ENCODE data around the gene ASAP2. TPM values are rescaled to one million over a fixed set of nuclear protein-coding genes. Genes with fewer than 3 reads are reported as not detected.
A peak's percentile ranks its signal among the peaks of the same experiment; 100 is the strongest.

ASAP2 gene
- total and polyA plus RNA-seq, 9 of the 15 experiments (the other 6 are each of a cell fraction or from before 2014, with no cell fraction given), result 0.06 to 4.3 (median 3.1) TPM

GRCh38 chr2:9201185-9201891 lies 5.3 kb upstream of the ASAP2 start (continued):
- TF ChIP-seq BHLHE40 (IDR thresholded peaks at IDR 0.05; ENCODE audit: low read length), result no peak
- TF ChIP-seq BRD9 (IDR thresholded peaks at IDR 0.05; ENCODE audit: low read depth, partially characterized antibody), result no peak
- TF ChIP-seq ZKSCAN8 (CRISPR knock-in tag; IDR thresholded peaks at IDR 0.05), result no peak; the same call in 1 of the 2 replicates
- peak; percentile 63; the same call in 1 of the 2 replicates for TF ChIP-seq SMAD4 (CRISPR knock-in tag; conservative IDR thresholded peaks at IDR 0.05)
- TF ChIP-seq ZNF609 (CRISPR knock-in tag; IDR thresholded peaks at IDR 0.05; ENCODE audit: borderline replicate concordance), result no peak
- TF ChIP-seq SRSF7 (optimal IDR thresholded peaks at IDR 0.05; ENCODE audit: low read depth, low read length), result no peak
- TF ChIP-seq ZNF239 (CRISPR knock-in tag; IDR thresholded peaks at IDR 0.05), result no peak
- peak; percentile 79; the same call in 1 of the 2 replicates for TF ChIP-seq KLF6 (CRISPR knock-in tag; IDR thresholded peaks at IDR 0.05; ENCODE audit: borderline replicate concordance)
- TF ChIP-seq MEF2D (tag; conservative IDR thresholded peaks at IDR 0.05; ENCODE audit: low read depth), result peak; percentile 56; the same call in 1 of the 2 replicates
- TF ChIP-seq, protein P1, sequence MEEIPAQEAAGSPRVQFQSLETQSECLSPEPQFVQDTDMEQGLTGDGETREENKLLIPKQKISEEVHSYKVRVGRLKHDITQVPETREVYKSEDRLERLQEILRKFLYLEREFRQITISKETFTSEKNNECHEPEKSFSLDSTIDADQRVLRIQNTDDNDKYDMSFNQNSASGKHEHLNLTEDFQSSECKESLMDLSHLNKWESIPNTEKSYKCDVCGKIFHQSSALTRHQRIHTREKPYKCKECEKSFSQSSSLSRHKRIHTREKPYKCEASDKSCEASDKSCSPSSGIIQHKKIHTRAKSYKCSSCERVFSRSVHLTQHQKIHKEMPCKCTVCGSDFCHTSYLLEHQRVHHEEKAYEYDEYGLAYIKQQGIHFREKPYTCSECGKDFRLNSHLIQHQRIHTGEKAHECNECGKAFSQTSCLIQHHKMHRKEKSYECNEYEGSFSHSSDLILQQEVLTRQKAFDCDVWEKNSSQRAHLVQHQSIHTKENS (CRISPR knock-in tag; IDR thresholded peaks at IDR 0.05), result no peak
- TF ChIP-seq, protein P2, sequence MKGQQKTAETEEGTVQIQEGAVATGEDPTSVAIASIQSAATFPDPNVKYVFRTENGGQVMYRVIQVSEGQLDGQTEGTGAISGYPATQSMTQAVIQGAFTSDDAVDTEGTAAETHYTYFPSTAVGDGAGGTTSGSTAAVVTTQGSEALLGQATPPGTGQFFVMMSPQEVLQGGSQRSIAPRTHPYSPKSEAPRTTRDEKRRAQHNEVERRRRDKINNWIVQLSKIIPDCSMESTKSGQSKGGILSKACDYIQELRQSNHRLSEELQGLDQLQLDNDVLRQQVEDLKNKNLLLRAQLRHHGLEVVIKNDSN (CRISPR knock-in tag; IDR thresholded peaks at IDR 0.05), result no peak
- TF ChIP-seq RCOR1 (IDR thresholded peaks at IDR 0.05; ENCODE audit: borderline replicate concordance in 1 of 2, low read depth in 2 of 2, low read length in 2 of 2), result 0 out of 4 replicates have a peak, but pooled peaks of 1 of the 2 experiments have one; percentile 43
- no peak for TF ChIP-seq KDM4B (IDR thresholded peaks at IDR 0.05; ENCODE audit: borderline replicate concordance in 2 of 2, low read depth in 1 of 2)
- TF ChIP-seq KDM2B (CRISPR knock-in tag; IDR thresholded peaks at IDR 0.05), result no peak
- no peak for TF ChIP-seq SMAD3 (CRISPR knock-in tag; conservative IDR thresholded peaks at IDR 0.05)
- no peak for TF ChIP-seq NFIC (IDR thresholded peaks at IDR 0.05)
- no peak for TF ChIP-seq ZNF584 (CRISPR knock-in tag; IDR thresholded peaks at IDR 0.05; ENCODE audit: low read depth)
- no peak for TF ChIP-seq HNRNPL (IDR thresholded peaks at IDR 0.05; ENCODE audit: low read depth, low read length)
